ENCODE measurements around the gene NAGPA.

DNA sequence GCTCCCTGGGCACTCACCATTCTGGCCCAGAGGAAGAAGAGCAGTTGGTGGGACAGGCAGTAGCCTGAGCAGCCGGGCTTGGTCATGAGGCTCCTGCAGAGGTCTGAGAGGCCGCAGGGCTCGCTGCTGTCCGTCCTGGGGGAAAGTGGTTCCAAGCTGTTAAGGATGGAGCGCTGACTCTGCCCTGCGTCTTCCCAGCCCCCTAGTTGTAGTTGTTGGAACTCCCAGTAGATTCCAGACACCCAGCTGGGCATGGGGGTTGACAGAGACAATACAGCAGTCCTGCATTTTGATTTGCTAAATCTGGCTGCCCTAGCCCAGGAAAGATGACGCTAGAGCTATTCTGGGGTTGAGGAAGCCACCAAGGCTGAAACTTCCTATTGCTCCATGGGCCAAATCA is 24.7 kb upstream of the NAGPA start:
- no peak for TF ChIP-seq EZH2 (IDR thresholded peaks at IDR 0.05; ENCODE audit: insufficient read depth, low read length)
- TF ChIP-seq, protein P1, sequence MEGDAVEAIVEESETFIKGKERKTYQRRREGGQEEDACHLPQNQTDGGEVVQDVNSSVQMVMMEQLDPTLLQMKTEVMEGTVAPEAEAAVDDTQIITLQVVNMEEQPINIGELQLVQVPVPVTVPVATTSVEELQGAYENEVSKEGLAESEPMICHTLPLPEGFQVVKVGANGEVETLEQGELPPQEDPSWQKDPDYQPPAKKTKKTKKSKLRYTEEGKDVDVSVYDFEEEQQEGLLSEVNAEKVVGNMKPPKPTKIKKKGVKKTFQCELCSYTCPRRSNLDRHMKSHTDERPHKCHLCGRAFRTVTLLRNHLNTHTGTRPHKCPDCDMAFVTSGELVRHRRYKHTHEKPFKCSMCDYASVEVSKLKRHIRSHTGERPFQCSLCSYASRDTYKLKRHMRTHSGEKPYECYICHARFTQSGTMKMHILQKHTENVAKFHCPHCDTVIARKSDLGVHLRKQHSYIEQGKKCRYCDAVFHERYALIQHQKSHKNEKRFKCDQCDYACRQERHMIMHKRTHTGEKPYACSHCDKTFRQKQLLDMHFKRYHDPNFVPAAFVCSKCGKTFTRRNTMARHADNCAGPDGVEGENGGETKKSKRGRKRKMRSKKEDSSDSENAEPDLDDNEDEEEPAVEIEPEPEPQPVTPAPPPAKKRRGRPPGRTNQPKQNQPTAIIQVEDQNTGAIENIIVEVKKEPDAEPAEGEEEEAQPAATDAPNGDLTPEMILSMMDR (IDR thresholded peaks at IDR 0.05; ENCODE audit: insufficient read depth, low read depth, low read length) = peak; percentile 24
